NCI-H345 treated with DMSO at 0.1 percent for 48 hours (cell line): ENCODE results near the gene HGS.
A peak's percentile ranks its signal among the peaks of the same experiment; 100 is the strongest.

ENCODE experiments used
- DNase-seq: peaks from one replicate; lab custom pipeline; 2025; ENCODE audit not compliant: unreplicated experiment; lab: John Stamatoyannopoulos, UW

HGS gene

DNA sequence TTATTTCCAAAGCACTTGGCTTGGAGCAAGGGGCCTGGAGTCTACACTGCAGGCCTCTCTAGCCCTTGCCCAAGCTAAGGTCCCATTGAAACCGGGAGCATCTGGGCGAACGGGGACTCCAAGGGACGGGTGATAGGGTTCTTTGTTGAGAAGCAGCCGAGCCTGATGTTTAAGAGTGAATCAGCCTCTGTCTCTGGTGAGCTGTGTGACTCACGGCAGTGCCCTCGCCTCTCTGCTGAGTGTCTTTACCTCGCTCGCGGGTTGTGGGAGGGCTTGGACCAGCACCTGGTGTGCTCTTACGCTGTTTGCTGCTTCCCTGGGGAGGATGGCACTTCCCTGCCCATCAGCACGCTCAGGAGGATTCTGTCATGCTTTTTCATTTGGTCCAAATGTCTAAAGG, 1.3 kb downstream of the HGS start:
- no peak for DNase-seq

DNA sequence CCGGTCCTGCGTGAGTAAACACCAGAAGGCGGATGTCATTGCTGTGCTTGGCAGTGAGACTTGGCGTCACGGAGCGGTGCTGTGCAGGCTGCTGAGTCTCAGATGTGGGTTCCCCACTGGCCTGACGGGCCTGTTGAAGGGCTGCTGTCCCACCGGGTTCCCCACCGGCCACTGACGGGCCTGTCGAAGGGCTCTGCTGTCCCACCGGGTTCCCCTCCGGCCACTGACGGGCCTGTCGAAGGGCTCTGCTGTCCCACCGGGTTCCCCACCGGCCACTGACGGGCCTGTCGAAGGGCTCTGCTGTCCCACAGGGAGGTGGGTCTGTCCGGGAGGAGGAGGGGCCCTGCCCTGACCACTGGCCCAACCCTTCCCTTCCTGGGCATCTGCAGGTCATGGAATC, 2.8 kb downstream of the HGS start:
- DNase-seq = no peak

DNA sequence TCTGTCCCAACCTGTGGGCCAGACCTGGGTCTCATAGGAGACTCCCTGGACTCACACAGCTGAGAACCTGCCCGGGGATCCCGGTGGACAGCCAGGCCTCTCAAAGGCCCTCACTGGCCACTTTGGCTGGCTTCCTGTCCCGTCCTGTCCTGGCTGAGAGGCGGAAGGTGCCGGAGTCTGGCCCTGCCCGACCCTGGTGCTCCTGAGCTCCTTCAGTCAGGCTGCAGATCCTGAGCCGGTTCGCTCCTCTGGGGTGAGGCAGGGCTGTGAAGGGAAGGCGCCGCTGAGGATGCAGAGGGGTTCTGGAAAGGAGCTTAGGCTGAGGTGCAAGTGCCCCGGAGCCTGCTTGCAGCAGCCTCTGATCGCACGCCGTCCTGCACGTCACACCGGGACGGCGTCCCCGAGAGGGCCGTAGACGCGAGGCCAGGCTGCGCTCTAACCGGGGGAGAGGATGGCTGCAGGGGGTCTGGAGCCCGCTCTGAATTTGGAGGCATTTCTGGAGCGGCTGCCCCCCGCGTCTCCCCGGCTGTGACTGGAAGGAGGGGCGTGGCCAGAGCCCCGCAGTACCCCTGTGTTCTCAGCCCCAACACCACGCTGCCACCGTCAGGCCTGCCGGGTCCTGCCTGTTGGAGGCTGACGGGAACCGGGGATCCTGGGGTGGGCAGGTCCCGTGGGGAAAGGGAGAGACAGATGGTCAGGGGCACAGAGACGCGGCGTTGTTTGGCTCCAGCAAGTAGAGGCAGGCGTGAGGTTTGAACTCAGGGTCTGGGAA, 4.1 kb downstream of the HGS start:
- DNase-seq = no peak

DNA sequence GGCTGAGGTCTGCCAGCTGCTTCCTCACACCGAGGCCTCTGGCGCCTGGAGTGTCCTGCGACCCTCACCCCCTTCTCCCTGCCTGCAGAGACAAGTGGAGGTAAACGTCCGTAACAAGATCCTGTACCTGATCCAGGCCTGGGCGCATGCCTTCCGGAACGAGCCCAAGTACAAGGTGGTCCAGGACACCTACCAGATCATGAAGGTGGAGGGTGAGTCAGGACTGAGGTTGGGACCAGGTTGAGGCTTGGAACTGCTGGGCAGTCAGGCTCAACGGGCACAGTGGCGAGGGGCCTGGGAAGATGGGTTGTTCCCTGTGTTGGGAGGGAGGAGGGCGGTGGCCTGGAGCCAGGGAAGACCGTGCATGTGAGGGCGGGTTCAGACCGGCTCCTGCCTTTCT, 4.8 kb downstream of the HGS start:
- no peak for DNase-seq

- no peak for DNase-seq
These were observed 6.3 kb downstream of the HGS start for GRCh38 chr17:81690066-81690465.

DNA sequence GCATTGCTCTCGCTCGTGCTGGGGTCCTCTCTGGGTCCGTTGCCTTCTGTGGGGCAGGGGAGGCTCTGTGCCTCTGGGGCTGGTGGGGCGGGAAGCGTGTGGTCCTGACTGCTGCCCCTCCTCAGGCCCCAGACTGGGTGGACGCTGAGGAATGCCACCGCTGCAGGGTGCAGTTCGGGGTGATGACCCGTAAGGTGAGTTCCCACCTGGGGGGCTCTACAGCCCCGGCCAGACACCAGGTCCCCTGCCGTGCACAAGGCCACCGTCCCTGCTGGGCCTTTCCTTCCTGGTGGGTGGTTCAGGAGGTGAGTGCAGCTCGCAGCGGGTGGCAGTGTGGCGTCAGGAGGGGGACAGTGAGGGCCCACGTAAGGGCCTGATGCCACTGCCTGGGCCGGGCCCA, 6.7 kb downstream of the HGS start:
- DNase-seq = no peak

- no peak for DNase-seq
These were observed 7.4 kb downstream of the HGS start for GRCh38 chr17:81691196-81691595.

- DNase-seq = no peak
These were observed 7.8 kb downstream of the HGS start for GRCh38 chr17:81691608-81692007.

- DNase-seq = no peak
These were observed 9.8 kb downstream of the HGS start for GRCh38 chr17:81693509-81694210.

DNA sequence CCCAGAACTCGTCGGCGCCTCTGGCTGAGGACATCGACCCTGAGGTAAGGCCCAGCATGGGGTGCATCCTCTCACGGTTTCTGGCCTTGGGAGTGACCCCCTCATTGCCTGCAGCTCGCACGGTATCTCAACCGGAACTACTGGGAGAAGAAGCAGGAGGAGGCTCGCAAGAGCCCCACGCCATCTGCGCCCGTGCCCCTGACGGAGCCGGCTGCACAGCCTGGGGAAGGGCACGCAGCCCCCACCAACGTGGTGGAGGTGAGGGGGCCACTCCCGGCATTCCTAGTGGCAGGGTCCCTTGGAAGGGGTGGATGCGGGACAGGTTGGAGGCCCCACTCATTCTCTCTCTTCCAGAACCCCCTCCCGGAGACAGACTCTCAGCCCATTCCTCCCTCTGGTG, 11.0 kb downstream of the HGS start:
- no peak for DNase-seq

GRCh38 chr17:81695211-81695610, 11.4 kb downstream of the HGS start:
- DNase-seq = no peak

- no peak for DNase-seq
These were observed 12.0 kb downstream of the HGS start for GRCh38 chr17:81695801-81696200.

GRCh38 chr17:81696218-81696941, 12.6 kb downstream of the HGS start:
- DNase-seq = no peak

GRCh38 chr17:81697261-81698044, 13.6 kb downstream of the HGS start:
- no peak for DNase-seq

DNA sequence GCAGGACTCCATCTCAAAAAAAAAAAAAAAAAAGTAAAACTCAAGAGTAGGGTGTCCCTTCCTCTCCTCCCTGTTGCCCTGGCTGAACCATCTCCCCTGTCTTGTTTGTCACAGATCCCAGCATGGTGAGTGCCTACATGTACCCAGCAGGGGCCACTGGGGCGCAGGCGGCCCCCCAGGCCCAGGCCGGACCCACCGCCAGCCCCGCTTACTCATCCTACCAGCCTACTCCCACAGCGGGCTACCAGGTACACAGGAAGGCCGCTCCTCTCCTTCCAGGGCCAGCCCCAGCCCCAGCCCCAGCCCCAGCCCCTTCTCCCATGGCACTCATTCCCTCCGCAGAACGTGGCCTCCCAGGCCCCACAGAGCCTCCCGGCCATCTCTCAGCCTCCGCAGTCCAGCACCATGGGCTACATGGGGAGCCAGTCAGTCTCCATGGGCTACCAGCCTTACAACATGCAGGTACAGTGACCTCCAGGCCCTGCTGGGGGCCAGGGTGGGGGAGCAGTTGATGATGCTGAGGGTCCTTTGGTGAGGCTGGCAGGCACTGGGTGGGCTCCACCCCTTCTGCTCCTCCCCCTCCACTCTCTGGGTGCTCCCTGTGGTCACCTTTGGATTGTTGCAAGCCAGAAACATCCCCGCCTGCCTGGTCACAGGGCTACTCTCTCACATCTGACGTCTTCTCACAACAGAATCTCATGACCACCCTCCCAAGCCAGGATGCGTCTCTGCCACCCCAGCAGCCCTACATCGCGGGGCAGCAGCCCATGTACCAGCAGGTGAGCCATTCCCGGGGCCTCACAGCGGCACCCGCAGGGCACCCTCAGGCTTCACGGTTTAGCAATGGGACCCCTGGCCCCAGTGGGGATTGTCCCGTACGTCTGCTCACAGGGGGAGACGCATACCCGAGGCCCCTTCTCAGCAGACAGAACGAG, 16.8 kb downstream of the HGS start:
- DNase-seq = no peak

DNA sequence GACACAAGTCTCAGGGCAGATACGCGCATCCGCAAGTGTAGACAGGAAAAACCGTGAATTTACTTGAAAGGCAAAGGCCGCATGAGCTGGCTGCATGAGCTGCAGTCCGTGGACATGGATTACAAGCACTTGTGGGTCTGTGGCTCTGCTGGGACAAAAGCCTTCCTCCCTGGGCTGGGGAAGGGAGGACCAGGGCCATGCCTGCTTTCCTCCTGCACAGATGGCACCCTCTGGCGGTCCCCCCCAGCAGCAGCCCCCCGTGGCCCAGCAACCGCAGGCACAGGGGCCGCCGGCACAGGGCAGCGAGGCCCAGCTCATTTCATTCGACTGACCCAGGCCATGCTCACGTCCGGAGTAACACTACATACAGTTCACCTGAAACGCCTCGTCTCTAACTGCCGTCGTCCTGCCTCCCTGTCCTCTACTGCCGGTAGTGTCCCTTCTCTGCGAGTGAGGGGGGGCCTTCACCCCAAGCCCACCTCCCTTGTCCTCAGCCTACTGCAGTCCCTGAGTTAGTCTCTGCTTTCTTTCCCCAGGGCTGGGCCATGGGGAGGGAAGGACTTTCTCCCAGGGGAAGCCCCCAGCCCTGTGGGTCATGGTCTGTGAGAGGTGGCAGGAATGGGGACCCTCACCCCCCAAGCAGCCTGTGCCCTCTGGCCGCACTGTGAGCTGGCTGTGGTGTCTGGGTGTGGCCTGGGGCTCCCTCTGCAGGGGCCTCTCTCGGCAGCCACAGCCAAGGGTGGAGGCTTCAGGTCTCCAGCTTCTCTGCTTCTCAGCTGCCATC, 17.7 kb downstream of the HGS start:
- DNase-seq = no peak

GRCh38 chr17:81702934-81703746, 19.3 kb downstream of the HGS start, which contains the start of gene MRPL12:
Gene MRPL12, plus strand, starts transcription at chr17:81703367. Its CDS starts 135 bp downstream, at chr17:81703502.
- peak; percentile 88 for DNase-seq
